Islet of Langerhans (tissue), 1 donor: ENCODE measurements around the gene SMYD3.
A peak's percentile ranks its signal among the peaks of the same experiment; 100 is the strongest.
"Not testable (repeated sequence)": the region's sequence is repeated elsewhere in the genome, so short reads cannot be mapped to it uniquely, and the experiment has no call there.

Experiments
- FAIRE-seq: peaks from one replicate; lab custom pipeline; 2011; peaks lifted over from hg19 to GRCh38; lab: Jason Lieb, UNC

The SMYD3 gene

DNA sequence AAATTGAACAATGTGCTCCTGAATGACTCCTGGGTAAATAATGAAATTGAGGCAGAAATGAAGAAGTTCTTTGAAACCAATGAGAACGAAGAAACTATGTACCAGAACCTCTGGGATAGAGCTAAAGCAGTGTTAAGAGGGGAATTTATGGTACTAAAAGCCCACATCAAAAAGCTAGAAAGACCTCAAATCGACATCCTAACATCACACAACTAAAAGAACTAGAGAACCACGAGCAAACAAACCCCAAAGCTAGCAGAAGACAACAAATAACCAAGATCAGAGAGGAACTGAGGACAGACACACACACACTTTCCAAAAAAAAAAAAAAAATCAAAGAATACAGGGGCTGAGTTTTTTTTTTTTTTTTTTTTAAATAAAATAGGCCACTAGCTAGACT is 564.2 kb downstream of the SMYD3 start:
- FAIRE-seq: no peak

DNA sequence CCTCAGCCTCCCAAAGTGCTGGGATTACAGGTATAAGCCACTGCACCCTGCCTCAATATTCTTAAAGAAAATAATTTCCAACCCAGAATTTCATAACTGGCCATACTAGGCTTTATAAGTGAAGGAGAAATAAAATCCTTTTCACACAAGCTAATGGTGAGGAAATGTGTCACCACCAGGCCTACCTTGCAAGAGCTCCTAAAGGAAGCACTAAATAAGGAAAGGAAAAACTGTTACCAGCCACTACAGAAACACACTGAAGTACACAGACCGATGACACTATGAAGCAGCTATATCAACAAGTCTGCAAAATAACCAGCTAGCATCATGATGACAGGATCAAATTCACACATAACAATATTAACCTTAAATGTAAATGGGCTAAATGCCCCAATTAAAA is 565.3 kb downstream of the SMYD3 start:
- FAIRE-seq: not testable (repeated sequence)

DNA sequence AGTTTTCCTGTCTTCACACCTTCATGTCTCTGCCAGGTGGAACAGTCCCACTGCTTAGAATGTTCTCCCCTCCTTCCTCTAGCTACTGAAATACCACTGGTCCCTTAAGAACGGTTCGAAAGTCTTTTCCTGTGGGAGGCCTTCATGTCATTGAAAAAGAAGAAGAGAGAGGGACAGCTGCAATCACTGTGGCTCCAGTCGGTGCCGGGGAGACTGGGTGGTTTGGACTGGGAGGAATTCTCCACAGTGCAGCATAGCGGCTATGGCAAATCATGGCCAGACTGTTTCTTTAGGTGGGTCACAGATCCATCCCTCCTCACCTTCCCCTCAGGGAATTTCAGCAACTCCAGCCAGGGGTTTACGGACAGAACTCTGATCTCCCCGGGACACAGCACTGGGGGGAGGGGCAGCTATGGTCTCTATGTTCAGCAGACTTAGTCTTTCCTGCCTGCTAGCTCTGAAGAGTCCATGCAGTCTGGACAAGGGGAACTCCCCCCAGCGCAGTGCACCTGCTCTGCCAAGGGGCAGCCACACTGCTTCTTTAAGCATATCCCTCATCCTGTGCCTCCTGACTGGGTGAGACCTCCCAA is 567.2 kb downstream of the SMYD3 start:
- FAIRE-seq: no peak

DNA sequence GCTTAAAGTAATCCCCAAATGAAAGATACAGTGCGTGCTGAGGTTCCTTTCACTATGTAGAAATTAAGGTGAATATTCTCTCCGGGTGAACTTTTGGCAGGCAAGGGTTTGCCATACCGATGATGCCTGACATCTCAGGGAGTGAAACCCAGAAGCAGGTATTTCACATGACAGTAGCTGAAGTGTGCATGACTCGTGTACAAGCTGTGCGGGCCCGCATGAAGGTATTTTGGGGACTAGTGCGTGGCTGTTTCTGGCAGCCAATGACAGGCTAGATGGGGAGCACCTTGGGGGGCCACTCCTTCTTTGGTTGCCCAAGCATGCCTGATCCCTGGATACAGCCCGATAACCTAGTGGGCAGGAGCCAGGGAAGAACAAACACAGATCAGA is 569.0 kb downstream of the SMYD3 start:
- no peak for FAIRE-seq

DNA sequence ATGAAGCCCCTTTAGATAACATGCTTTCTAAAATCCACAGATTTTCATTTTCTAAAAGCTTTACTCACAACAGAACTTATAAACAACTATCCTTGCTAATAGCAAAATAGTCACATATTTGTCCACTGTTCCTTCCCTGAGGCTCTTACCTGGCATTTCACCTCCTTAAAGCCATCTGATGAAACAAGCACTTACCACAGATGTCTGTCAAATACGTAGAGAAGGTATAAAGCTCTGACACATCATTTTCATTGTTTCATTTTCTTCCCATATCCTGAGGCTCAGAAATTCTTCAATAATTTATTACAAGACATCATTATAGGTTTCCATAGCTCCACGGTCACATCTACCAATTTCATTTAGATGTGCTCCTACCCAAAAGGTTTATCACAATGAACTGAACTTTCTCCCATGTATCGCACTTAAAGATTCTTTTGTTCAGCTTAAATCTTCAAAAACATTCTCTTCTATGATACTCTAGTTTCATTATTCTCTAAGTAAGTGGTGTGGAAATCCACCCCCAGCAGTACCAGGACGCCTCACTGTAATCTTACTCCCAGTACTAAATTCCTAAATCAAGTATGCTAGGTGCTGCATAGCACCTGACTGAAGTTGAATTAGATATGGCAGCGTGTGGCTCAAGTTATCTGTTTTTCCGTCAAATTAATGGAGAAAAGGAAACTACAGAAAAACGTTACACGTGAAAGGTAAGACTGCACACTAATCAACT is 569.6 kb downstream of the SMYD3 start:
- no peak for FAIRE-seq

DNA sequence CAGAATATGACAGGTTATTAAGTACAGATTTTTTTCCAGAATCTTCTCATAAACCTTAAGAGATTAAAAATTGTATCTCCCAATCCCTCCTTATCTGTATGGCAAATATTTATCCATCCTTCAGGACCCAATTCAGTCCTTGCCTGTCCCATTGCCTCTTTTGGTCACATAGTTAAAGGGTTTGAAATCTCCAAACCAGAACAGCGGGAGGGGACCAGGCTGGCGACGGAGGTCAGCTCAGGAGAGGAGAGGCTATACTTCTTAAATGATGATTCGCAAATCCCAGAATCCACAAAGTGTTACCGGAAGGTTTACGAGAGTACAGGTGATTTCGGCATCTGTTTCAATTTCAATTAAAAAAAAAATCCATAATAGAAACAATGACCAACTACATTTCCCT is 572.7 kb downstream of the SMYD3 start:
- no peak for FAIRE-seq

DNA sequence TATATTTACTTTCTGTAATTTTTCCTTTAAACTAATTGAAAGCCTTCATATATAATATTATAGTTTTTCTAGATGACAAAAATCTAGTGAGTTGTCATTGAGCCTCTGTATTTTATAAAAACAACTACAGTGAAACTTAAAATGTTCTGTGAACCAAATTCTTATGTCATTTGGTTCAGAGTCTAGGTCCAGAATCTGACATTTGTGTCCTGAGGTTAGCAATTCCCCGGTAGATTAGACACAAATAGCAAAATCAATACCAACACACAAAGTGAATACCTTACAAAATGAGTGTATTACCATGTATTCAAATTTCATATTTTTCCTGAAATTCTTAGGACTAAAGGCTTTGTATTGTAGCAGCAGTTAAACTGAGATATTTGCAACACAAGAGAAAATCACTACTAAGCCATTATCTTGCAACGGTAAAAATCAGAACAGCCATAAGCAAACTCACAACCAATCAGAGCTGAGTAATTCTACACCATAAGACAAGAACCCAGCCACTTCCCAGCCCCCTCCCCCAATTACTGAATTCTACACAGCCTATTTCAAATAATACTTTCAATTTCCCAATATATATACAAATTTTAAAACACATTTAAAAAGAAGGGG is 573.5 kb downstream of the SMYD3 start:
- FAIRE-seq: no peak

DNA sequence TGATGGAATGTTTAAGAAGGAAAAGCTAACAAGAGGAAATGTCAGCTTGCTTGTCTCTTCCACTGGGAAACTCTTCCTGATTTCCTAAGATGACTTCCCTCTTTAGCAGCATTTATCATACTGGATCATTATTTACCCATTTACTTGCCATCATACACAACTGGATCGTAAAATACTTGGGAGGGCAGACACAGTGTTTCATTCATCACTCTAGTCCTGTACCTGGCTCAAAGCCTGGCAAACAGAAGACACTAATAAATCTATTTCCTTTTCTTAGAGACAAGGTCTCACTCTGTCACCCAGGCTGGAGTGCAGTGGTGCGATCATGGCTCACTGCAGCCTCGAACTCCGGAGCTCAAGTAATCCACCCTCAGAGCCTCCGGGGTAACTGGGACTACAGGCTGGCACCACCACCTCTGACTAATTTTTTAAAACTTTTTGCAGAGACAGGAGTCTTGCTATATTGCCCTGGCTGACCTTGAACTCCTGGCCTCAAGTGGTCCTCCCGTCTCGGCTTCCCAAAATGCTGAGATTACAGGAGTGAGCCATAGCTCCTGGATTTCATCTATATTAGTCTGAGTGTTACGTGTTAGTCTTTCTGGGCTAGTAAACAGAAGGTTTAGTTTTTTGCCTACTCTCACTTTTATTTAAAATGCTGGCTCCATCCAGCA is 574.6 kb downstream of the SMYD3 start:
- FAIRE-seq: no peak

DNA sequence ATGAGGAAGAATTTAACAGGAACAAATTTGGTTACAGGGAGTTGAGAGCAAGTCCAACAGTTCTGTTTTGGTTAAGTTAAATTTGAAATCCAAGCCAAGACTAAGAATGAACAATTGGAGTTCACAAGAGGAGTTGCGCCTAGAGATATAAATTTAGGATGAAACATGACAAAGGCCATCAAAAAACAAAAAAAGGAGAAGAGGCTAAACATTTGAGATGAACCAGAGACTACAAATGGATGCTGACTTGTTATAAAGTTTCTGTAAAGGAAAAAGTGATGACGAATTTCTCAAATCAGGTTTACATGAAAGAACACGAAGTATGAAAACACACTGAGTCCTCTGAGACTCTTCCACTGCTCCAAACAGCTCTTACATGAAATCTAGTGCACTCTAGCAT is 575.6 kb downstream of the SMYD3 start:
- FAIRE-seq: no peak

DNA sequence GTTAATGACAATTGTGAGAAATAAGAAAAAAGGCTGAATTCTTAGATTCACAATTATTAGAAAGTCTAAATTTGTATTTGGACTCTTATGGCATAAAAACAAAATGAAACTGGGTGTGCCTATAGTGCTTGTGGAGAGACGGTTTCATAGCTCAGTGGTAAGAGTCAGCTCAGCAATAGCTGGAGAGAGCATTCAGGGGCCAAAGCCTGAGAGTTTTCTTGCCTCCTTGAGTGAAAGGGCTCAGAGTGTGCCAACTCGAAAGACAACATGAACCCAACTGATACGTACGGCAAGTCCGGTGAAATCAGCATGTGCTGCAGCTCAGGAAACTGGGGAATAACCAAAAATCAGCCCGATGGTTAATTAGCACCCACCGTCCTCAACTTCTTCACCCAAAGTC is 577.9 kb downstream of the SMYD3 start:
- no peak for FAIRE-seq

DNA sequence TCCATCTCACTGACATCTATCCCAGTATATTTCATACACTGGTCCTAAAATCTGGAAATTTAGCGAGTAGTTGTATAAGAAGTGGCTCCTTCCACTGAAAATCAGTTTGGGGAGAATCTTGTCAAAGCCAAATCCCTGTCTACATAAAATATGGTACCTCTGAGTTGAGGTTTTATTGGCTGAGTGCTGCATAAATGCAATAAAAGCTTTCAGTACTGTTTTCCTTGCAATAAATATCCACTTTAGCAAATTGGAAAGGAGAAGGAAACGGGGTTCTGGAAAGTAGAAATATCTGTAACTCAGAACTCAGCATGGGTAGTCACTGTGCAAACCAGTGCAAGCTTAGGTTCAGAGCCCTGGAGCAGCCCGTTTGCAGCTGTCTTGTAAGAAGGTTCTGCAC is 580.2 kb downstream of the SMYD3 start:
- FAIRE-seq: no peak

DNA sequence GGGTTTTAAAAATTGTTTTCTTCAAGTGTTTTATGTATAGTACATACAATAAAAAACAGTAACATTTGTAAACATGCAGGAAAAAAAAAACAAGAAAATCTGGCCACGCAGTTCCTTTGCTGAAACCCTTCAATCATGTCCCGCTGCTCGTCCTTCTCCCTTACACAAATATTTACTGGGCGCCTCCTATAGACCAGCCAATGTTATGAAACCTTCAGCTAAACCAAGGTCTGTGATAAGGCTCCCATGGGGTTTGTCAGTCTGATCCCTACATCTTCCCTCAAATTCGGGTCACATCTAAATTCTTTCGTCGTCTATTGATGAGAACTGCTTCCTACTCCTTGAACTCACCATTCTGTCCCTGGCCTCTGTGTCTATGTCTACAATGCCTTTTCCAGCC is 583.9 kb downstream of the SMYD3 start:
- FAIRE-seq: no peak

DNA sequence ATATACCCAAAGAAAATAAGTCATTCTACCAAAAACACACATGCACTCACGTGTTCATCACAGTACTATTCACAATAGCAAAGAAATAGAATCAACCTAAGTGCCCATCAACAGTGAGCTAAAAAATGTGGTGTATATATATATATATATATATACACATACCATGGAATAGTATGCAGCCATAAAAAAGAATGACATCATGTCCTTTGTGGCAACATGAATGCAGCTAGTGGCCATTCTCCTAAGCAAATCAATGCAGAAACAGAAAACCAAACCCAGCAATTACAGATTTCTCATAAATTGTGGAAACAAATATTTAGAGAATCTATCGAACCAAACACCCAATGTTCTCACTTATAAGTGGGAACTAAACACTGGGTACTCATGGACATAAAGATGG is 585.7 kb downstream of the SMYD3 start:
- FAIRE-seq: no peak

DNA sequence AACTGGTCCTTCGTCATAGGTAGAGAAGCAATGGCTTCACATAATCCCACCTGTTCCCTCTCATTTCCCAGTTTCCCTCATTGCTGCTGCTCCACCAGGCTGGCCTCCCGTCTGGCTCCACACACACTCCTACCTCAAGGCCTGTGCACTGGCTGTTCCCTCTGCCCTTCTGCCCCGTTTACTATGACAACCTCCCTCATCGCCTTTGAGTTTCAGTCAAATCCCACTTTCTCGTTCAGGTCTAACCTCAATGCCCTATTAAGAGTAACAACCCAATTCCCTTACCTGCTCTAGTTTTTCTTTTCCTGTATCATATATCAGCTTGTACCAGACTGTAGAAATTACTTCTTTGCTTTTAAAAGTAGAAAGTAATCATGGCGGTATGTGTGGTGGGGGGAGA is 589.7 kb downstream of the SMYD3 start:
- FAIRE-seq: no peak

DNA sequence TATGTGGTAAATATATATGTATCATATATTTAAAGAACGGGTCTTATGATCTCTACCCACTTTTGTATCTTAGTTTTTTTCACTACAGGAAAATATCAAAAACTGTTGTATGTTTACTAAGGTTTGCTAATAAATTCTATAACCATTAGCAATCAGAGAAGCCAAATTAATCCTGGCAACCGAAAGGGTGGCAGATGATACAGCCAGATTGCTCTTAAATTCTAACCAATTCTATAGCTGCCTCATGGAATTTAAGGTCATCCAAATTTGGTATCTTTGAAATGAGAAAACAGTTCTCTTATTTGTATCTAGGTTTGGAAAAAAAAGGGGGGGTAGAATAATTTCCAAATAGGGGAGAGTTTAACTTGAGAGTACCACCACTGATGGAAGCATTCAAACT is 591.2 kb downstream of the SMYD3 start:
- peak; percentile 45 for FAIRE-seq

DNA sequence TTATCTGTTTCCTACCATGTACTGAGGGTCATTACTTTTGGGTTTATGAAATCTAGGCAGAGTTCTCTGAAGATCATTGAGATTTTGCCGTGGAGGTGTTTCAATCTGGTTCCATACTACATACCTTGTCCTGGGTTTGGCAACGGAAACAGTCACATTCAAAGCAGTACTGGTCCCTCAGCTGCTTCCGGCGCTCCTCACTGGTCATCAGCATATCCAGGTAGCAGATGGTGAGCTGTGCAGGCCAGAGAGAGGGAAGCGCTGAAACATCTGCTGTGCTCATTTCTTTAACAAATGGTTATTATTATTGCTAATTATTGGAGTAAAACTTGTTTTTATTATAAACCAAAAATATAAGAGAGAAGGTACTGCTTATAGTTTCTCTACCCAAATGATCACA is 591.7 kb downstream of the SMYD3 start:
- no peak for FAIRE-seq

DNA sequence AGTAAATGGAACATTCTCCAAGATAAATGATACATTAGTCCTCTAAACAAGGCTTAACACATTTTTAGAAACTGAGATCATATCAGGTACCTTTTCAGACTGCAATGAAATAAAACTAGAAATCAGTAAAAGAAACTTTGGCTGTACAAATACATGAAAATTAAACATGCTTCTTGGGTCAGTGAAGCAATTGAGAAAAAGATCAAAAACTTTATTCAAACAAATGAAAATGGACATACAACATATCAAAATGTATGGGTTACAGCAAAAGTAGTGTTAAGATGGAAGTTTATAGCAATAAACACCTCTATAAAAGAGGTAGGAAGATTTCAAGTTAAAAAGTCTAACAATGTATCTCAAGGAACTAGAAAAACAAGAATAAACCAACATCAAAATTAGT is 598.5 kb downstream of the SMYD3 start:
- no peak for FAIRE-seq

DNA sequence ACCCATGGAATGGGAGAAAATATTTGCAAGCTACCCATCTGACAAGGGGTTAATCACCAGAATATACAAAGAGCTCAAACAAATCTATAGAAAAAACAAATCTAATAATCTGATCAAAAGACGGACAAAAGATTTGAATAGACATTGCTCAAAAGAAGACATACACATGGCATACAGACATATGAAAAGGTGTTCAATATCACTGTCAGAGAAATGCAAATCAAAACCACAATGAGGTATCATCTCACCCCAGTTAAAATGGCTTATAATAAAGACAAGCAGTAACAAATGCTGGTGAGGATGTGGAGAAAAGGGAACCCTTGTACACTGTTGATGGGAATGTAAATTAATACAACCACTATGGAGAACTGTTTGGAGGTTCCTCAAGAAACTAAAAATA is 600.9 kb downstream of the SMYD3 start:
- no peak for FAIRE-seq

DNA sequence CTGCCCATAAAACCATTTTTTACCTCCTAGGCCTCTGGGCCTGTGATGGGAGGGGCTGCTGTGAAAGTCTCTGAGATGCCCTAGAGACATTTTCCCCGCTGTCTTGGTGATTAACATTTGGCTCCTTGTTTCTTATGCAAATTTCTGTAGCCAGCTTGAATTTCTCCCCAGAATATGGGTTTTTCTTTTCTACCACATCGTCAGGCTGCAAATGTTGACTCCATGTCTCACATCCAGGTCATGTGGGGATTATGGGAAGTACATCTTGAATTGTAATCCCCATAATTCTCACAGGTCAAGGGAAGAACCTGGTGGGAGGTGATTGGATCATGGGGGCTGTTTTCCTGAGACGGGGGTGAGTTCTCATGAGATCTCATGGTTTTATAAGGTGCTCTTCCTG is 603.2 kb downstream of the SMYD3 start:
- no peak for FAIRE-seq

DNA sequence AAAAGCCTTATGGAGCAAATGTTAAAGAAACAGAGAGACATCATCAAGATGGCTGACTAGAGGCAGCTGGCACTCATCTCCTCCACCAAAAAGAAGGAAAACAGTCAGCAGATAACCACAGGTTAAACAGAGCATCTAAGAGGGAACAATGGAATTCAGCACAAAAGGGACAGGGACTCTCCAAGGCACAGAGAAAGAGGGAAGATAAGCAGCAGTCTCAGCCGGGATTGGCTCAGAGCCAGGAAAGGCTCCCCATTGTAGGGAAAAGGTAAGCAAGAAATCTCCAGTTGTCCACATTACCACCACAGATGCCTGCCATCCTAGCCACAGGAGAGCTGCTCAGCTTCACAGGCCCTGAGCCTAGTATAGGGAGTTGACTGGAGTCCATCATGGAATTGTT is 605.5 kb downstream of the SMYD3 start:
- FAIRE-seq: no peak

DNA sequence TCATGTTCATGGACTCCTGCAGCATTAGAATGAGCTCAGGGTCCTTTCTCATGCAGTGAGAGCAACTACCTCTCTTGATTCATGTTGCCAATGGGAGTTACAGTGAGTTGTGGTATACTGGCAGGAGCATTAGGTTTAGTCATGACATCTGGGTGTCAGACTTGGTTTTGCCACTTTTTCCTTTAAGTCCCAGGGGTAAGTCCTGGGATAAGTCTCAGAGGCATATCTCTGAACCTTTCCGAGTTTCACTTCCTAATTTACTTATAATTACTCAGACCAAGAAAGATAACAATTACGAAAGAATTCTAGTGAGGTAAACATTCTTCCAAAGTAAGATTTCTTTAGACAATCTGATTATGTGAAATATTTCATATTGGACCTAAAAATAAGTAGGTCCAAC is 606.0 kb downstream of the SMYD3 start:
- no peak for FAIRE-seq

DNA sequence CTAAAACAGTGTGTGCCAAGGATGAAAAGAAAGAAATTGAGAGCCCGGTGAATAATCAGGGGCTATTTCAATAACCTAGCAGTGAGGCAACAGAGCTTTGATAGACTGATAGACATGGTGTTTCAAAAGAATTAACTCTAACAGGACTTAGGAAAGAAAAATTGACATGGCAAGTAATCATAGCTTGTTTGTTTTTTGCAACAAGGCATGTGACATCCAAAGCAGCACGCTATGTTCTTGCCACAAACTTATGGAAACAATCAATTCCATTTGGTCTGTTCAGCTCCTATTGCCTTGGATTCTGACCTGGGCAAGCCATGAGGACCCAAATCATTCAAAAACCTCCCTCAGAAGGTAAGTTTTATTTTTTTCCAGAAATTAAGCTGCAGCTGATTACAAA is 608.5 kb downstream of the SMYD3 start:
- no peak for FAIRE-seq

DNA sequence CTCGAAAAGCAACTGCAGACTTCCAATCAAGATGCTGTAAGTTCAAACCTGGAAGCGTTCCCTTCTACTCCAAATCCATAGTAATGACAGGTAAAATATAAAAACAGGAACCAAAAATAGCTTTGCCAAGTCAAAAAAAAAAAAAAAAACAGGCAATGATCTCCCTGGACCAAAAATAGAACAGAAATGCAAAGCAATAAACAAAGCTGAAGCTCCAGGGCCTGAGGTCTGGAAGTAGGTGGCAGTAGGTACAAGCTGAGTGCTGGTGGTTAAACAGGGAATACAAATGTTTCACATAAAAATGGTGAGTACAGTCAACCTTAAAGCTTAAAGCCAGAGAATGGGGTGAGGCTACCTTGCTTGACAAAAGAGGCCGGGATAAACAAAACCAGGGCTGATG is 610.8 kb downstream of the SMYD3 start:
- FAIRE-seq: no peak
